HG02588 (cell line): ENCODE measurements around the gene UBAC1.

Source experiments
- ATAC-seq: cut with Tn5 transposase; IDR thresholded peaks from one replicate; pipeline ENCODE4 v1.9.1; 2021; ENCODE audit warnings: mild to moderate bottlenecking, moderate library complexity; ENCODE audit not compliant: unreplicated experiment

UBAC1 gene, protein sequence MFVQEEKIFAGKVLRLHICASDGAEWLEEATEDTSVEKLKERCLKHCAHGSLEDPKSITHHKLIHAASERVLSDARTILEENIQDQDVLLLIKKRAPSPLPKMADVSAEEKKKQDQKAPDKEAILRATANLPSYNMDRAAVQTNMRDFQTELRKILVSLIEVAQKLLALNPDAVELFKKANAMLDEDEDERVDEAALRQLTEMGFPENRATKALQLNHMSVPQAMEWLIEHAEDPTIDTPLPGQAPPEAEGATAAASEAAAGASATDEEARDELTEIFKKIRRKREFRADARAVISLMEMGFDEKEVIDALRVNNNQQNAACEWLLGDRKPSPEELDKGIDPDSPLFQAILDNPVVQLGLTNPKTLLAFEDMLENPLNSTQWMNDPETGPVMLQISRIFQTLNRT

DNA sequence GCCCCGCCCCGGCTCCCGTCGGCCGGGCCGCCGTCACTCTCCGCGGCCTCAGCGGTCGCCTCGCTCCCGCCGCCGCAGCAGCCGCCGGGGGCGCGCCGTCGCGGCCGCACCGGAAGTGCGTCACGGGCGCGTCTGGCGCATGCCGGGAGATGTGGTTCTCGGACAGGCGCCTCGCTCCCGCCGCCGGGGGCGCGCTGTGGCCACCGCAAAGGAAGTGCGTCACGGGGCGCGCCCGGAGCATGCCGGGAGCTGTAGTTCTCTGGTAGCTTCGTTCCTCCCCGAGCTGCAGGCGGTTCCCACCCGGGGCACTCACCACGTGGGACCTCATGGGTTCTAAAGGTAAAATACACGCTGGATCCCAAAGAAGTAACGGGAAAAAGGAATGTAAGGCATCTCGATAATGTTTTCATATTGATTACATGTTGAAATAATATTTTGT is at the start of gene UBAC1:
TSS of gene UBAC1 (minus strand) at position 97 of the 439 bp plus-strand sequence. CDS start 211 bp downstream, outside the sequence.
- ATAC-seq: peak; percentile 87

DNA sequence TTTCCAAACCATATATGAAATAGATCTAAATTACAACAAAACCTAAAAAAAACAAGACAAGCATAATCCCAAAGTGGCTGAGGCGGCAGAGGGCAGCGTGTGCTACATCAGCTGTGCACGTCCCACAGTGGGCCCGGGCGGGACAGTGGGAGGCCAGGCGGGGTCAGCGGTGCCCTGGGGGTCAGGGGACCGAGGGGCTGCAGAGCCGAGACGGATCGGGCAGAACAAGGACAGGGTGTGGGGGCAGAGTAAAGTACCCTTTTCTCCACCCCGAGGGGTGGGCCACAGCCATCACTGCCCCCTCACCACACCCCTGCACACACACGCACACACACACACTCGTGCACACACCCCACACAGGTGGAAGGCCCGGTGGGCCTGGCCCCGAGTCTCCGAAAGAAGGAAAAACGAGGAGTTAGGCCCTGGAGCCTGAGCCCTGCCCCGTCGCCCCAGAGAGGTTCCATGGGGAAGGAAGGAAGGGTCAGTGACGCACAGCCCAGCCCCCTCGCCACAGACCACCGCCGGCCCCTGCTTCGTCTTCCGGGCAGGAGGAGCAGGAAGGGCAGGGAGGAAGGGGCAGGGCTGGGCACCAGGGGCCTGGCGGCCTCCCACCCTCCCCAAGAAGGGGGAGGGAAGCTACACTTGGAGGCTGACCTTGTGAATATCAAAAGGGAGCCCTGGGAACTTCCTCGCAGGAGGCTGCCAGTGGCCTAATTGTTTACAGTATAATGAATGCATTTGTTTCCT is 49.6 kb upstream of the UBAC1 start:
- ATAC-seq: no peak

DNA sequence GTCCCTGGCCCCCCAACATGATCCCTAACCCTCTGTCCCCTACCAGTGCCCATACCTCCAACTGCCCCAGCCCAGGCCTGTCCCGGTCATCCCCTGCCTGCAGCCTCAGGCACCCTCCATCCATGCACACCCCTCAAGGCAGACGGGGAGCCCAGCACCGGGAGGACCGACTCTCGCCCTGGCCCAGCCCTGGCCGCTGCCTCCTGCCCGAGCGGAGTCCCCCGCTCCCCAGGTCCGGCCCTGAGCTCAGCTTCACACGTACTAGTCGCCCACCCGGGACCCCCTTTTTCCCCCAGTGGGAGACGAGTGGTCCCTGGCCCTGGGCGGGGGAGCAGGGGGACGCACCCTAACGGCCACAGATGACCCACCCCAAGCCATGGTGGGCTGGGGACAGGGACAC is 49.0 kb upstream of the UBAC1 start:
- ATAC-seq: no peak

DNA sequence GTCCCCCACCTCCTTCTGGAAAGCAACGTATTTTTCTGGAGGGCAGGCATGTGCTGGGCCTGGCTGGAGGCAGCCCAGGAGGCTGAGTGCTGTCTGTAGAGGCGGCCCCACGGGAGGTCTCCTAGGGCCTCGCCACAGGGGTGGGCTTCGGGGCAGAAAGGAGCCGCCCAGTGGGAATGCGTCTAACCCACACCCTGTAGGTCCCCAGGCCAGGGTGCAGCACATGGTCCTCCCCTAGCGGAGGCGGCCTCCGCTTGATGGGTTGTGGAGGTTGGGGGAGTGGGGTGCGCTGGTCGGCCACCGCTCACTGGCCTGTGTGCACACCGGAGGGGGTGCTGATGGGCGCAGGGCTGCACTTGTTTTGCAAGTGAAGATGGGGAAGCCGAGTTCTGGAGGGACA is 48.3 kb upstream of the UBAC1 start:
- ATAC-seq: no peak

DNA sequence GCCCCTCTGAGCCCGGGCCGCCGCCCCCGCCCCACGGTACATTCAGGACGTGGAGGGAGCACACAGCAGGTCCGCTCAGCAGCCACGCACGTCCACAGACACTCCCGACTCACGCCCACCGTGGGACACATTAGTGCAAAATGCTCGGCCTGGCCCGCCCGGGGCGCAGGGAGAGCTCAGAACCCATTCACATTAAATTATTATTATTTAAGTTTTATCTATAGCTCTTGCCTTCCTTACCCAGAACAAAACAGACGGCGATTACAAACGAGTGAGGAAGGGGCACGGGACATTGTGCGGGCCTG is 47.5 kb upstream of the UBAC1 start:
- no peak for ATAC-seq

DNA sequence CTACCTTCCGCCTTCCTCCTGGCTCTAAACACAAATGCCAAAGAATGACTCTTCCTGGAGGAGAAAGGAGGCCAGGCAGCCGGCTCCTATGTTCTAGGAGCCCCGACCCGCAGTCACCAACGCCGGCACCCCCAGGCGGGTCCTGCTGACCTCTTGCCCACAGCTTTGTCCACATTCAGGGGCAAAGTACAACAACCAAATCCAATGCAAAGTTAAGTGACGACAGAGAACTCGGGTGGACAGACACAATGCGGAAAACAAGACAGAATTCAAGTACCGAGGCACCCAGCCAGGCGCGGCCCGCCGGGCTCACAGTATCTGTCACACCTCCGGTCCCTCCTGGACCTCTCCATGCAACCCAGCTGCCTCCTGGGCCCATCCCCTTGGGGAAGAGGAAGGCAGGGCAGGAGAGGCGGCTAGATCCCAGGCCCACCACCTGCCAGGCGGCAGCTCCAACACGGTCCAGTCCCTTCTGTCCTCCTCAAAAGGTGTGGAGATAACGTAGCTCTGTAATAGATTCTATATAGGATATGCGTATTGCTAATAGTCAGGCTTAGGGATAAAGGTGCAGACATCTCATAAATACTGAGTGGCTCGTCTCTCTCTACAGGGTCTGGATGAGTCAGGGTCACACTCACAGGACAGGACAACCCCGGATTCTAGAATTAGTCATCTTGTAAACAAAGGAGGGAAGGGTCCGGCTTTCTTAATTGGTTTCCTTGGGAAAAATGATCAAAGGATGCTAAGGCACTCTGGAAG is 46.9 kb upstream of the UBAC1 start:
- no peak for ATAC-seq

DNA sequence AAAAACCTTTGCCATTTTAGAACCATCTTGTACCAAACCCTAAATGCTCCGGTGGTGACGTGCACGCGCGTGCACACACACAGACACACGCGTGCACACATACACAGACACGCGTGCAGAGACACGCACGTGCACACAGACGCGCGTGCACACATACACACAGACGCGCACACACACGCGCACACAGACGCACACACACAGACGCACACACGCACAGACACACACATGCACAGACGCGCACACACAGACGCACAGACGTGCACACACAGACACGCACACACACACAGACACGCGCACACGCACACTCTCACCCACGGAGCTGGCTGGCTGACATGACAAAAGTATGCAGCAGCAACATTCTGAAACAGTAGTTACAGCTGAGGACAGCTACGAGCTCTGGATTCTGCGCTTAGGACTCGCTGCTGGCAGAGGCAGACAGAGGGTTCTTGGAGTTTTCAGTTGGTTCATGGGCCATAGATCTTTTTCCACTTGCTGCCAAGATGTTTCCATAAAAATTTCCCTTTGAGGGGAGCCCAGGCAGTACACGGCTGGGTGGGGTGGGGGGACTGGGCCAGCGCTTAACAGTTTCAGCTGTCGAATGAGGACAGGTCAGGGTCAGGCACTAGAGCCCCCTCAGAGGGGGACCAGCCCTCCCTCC is 46.2 kb upstream of the UBAC1 start:
- no peak for ATAC-seq

DNA sequence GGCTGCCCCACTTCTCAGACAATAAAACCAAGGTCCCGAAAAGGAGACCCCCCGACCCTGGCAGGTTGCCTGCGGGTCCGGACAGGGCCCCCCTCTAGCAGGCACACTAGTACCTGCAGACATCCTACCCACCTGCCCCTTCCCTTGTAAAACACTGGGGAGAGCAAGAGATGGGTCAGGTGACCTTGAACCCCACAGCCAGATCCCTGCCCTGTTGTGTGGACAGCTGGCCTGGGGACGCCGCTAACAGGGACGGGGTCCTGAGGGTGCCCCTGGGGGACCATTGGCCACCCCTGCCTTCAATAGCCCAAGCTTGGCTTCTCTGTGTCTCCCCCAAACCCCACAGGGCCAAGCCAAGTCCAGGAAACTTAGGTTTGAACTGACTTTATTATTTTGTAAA is 45.0 kb upstream of the UBAC1 start:
- no peak for ATAC-seq

DNA sequence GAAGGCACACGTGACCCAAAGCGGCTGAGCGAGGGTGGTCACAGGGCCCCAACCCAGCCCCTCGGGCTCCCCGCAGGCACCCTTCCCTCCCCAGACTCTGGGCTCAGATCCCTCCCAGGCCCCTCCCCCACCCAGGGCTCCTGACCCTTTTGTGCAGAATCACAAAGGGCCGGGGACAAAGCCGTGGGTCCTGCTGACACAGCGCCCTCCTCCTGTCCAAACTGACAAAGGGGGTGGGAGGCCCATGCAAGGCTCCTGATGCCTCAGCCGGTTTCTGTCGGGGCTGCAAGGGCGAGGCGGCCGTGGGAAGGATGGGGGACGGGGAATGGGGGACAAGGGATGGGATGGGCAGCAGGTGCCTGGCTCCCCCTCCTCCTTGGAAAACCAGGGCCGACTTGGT is 43.5 kb upstream of the UBAC1 start:
- ATAC-seq: no peak

DNA sequence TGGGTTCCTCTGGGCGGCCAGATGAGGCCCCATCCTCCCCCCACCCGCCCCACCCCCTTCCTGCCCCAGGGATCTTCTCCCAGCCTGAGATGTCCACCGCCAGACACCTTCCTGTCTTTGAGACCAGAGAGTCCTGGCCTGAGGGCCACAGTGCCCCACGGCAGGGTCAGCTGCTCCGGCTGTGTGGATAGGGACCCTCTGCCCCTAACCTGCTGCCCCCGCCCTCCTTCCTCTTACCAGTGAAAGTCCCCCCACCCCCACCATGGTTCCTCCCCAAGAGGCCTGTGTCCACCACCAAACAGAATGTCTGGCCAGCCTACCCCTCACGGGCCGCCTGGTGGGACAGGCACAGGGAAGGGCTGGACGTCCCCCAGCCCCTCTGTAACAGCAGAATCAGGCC is 43.0 kb upstream of the UBAC1 start:
- ATAC-seq: no peak

DNA sequence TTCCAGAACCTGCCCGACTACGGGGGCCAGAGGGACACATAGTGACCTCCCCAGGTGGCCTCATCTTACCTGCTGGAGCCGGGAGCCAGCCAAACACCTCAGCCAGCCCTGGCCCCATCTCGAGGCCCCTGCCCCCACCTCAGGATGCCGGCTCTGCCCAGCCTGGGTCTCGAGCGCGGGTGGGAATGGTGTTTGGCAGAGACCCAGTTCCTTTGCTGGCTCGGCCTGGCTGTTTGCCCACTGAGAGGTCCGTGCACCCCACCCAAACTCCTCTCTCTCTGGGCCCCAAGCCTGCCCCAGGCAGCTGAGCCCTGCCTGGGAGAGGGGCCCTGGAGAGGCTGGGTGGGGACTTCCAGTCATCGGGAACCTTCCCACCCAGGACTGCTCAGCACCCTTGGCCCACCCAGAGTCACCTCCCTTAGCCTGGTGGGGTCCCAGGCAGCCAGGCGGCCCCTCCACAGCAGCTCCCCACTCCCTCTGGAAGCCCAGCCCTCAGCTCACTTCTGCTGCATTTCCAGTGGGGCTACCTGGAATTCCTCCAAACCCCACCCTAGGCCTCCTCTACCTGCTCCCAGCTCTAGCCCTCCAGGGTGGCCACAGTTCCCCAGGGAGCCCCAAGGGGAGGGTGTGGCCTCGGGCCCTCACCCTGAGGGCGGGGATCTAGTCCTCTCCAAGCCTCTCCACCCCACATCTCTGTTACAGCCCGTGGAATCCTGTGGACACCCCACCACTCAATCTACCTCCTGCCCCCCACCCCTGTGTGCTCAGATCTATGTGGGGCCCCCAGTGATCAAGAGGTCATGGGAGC is 42.4 kb upstream of the UBAC1 start:
- no peak for ATAC-seq

DNA sequence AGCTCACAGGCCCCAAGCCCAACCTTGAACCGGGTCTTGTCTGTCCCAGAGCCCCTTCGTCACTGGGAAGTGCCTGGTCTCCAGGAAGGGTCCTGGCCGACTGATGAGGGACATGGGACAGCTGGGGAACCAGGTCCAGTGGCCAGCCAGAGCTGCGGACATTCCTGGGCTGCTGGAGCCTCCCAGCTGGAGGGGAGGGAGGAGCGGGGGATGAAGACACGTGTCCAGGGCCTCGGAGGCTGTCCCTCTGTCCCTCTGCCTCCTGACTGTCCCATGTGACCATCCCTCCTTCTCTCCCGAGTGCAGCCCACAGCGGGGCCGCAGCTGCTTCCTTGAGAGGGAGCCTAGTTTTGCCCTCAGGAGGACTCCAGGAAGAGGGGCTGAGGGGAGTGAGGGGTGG is 41.7 kb upstream of the UBAC1 start:
- ATAC-seq: no peak

DNA sequence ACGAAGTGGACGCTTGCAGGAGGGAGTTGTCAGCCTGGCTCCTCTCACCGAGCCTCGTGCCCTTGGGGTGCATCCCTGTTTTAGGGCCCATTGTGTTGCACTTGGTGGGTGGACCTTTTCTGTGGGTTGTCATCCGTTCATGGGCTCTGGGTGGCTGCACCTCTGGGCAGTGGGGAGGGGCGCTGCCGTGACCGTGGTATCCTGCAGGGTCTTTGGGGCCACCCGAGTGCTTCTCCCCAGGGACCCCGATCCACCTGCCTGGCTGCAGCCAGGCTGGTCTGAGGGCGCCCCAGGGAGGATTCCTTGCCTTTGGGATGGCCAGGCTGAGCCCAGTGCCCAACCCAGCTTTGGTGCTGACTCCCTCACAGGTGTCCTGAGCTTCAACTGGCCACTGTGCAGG is 41.0 kb upstream of the UBAC1 start:
- no peak for ATAC-seq

DNA sequence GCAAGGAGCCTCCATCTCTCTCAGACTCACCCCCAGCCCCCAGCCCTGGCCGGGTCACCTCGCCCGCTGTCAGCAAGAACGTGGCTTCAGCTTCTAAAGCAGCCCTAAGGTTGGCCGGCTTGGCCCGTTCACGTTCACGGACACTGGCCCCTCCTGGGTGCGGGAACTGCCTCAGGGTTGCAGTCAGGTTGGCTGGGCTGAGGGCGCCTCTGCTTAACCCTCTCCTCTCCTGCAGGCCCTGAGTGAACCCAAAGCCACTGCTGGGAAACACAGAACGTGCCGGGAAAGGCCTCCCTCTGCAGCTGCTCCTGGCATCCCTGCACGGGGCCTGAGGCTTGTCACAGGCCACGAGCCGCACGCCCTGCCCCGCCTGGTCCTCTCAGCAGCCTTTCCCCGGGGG is 40.1 kb upstream of the UBAC1 start:
- ATAC-seq: no peak

DNA sequence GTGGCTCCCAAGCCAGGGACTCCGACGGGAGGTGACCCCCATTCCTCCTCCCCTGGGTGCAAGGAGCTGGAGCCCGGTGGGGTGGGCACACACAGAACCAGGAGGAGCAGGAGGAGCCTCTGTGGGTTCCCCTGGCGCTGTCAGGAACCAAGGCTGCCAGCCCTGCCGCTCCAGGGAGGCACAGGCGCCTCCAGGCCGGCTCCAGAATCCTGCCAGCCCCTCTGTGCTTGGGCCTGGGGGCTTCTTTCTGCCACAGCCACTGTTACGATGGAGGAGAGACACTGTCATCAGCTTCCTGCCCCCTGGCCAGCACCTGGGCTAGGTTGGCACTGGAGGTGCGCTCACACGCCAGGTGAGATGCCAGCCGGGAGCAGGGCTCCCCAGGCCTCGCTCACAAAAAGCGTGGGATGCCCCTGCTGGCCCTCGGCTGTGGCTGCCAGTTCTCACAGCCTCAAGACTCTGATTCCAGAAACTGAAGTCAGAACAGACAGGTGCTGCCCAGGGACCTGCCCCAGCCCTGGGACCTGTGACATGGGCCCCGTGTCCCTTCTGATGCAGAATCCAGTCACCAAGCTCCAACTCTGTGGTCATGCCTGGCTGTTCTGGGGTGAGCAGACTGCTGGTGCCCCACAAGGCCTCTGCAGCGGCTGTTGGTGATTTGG is 37.4 kb upstream of the UBAC1 start:
- no peak for ATAC-seq

DNA sequence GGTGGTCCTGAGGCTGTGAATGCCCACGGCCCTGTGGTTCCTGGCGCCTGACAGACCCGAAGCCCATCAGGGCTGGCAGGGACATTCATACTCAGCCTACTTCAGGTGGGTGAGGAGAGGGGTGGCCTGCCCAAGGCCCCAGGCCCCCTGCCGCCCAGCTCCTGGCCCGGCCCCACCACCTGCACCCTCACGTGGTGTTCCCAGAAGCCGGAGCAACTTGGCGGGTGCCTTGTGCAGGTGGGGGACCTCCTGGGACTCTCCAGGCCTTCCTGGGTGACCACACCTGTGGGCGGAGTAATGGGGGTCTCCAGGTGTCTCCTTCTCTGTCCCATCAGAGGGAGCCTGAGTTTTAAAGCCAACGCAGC is 36.8 kb upstream of the UBAC1 start:
- no peak for ATAC-seq

DNA sequence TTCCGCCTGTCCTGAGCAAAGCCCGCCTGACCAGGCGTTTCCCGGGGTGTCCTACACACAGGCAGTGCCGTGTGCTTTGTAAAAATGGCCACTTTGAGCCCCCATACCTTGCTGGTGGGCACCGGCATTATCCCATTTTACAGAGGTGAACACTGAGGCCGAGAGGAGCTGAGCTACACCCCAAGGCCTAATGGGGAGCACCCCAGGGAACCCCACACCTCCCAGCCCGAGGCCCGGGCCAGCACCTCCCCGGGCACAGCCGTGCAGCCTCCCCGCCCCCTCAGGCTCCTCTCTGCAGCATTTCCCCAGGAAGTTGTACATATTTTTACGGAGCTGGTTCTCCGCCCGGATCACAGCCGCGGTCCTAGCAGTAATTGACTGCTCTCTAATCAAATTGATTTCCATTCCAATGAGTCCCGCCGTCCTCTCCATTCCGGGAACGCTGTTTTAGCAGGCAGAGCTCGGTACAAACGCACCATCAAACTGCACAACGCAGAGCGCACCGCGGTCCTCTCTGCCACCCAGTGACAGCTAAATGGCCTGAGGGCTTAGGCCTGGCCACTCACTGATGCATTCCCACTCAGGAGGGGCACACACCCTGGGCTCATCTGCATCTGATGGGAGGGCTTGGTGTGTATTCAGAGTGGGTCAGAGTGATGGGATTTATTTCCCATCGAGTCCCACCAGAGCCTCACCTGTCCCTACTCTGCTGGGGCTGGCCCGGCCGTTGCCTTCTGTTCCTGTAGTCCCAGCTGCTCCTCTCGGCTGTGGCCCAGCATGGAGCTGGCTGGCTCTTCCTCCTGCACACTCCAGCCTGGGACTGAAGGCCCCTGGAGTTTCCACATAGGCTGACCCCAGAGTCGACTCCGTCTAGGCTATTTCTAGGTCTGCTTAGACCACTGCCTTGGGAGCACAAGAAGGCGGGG is 36.2 kb upstream of the UBAC1 start:
- no peak for ATAC-seq

DNA sequence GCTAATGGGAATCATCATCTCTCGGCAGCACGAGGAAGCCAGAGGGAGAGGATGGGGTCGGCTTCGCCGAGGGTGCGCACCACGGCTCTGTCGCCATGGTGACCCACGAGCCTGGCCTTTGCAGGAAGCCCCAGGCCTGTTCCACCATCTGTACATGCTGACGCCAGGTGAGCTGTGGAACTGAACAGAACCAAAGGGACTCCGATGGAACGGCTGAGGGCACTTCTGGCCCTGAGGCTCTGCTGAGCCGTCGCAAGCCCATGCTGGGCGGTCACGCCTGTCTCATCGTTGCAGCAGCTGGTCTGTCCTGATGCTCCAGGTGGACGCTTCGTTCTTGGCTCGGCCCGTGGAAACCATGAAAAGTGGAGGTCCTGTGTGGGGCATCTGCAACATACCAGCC is 34.6 kb upstream of the UBAC1 start:
- no peak for ATAC-seq
